ENCODE results near the gene SEMA7A.

Gene SEMA7A

DNA sequence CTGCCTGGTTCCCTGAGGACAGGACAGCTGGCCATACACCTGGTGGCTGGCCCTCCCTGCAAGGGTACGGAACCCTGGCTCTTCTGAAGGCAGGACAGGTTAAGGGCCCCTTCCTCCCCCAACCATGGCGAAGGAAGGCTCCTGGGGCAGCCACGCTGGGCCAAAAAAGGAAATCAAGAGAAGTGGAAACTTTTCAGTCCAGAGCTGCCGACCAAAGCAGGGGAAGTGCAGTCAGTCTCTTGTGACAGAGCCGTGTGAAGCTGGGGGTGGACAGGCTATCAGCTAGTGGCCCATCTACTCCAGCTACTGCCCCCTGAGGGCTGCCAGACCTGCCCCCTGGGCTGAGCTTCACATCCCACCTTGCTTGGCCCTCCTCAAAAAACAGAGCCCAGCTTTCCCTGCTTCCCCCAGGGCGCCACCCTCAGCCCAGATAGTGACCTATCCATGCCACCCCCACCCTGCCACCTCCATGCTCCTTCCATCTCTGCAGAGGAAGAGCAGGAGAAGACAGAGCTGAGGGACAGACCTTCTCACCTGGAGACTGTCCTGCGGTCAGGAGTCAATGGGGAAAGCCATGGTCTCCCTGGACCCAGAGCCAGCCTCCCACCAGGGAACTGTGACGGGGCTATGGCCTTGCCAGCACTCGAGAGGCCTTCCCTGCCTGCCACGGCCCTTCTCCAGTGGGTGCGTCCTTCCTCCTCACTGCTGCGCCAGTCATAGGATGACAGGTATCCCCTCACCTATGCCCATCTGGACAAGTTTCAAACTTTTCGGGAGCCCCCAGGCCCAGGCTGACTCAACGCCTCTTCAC, 4.6 kb downstream of the SEMA7A start:
- H3K4me3 Mint-ChIP-seq, result peak overlapping the region; percentile 95
- peaks cover 76% of the 10 kb centered on the region for H3K4me1 Mint-ChIP-seq (ENCODE audit: low read depth)
- no peaks in the 10 kb centered on the region for H3K9me3 Mint-ChIP-seq
- no peak for DNase-seq
- H3K27ac Mint-ChIP-seq, result peak overlapping the region; percentile 90
- H3K36me3 Mint-ChIP-seq (ENCODE audit: low read depth), result peaks cover 87% of the 10 kb centered on the region
- H3K27me3 Mint-ChIP-seq, result no peaks in the 10 kb centered on the region

- Mint-ChIP-seq H3K4me3 (peak overlapping the region; percentile 95), H3K36me3 (ENCODE audit: low read depth) (peaks cover 95% of the 10 kb centered on the region), H3K27ac (peak overlapping the region; percentile 90), H3K27me3 (no peaks in the 10 kb centered on the region), H3K9me3 (no peaks in the 10 kb centered on the region), H3K4me1 (ENCODE audit: low read depth) (peaks cover 81% of the 10 kb centered on the region)
- DNase-seq, result no peak
Measured at GRCh38 chr15:74428442-74428787, 5.3 kb downstream of the SEMA7A start.

DNA sequence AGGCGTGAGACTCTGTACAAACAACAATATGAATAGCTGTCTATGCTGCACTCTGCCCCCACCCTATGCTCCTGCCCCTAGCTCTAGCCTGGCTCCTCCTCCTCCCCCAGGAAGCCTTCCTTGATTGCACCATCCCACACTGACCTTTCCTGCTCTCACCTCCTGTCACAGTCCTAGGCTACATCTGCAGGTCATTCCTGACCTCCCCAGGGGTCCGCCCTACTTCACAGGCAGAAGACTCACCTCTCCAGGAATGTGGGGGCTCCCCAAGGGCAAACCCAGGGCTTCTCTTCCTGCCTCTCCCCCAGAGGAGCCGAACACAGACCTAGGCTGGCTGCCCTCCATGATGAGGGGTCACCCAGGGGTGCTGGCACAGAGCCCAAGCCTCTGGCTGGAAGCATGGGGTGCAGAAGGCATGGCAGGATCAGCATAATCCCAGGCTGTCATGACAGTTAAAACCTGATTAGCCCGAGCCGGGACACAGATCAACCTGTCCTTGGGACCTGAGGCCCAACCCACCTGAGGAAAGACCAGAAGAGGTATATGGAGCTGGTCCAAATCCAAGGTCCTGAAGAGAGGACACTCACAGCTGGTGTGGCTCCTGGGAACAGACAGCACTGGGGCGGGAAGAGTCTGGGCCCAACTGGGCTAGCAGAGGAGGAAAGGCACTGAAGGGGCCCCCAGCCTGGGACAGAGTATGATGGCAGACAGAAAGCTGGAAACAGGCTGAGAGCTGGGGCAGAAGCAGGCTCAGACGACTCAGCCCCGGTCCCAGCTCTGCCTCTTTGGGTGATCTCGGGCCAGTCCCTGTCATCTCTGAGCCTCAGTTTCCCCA, 5.9 kb downstream of the SEMA7A start:
- no peak for DNase-seq
- Mint-ChIP-seq H3K27me3 (no peaks in the 10 kb centered on the region), H3K4me3 (peak overlapping the region; percentile 95), H3K9me3 (no peaks in the 10 kb centered on the region), H3K4me1 (ENCODE audit: low read depth) (peaks cover 87% of the 10 kb centered on the region), H3K27ac (peak overlapping the region; percentile 90), H3K36me3 (ENCODE audit: low read depth) (peaks cover 99% of the 10 kb centered on the region)

DNA sequence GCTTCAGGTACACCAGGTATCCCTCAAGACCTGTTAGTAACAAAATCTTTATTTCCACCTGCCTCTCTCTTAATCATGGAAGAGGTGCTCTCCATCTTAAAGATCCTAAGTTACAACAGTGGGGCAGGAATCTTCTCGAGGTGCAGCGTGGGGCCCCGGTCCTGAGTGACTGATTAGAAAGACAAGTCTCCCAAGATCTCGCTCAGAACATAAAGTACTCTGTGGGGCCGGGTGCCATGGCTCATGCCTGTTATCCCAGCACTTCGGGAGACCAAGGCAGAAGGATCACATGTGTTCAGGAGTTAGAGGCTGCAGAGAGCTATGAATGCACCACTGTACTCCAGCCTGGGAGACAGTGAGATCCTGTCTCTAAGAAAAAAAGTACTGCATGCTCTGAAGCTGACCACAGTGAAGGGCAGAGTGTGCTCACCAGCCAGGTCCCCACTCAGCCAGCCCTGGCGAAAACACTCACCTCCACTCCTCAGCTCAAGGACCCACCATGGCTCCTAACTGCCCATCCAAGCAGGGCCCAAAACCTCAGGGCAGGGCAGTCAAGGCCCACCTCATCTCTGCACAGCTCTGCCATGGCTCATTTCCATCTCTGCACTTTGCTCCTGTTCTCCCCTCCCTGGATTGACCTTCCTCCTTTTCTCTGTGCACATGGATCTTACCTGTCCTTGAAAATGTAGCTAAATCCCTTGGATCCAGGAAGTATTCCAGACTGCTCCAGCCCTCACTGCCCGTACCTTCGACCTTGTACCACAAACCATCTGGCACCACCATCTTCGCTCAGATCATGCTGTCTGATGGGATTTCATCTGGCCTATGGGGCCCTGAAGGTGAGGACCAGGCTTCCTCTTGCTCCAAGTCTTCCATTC, 7.1 kb downstream of the SEMA7A start:
- Mint-ChIP-seq H3K4me1 (ENCODE audit: low read depth) (peaks cover 96% of the 10 kb centered on the region), H3K4me3 (peak overlapping the region; percentile 18), H3K9me3 (no peaks in the 10 kb centered on the region), H3K27me3 (no peaks in the 10 kb centered on the region), H3K36me3 (ENCODE audit: low read depth) (peaks cover 97% of the 10 kb centered on the region), H3K27ac (peak overlapping the region; percentile 90)
- no peak for DNase-seq

DNA sequence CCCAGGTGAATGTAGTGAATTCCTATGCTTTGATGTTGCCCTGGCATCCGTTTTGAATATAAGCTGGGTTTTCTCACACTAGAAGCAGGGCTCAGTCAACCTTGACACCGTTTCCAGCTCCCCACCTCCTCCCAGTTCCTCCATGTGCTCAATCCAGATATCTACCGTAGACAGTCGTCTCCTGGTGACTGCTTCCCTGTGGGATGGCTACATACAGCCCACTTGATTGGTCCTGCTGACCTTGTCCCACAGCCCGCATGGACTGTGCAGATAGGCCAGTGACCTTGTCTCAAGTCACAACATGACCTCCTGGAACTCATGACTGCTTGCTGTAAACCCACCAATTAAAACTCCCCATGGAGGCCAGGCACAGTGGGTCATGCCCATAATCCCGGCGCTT, 8.1 kb downstream of the SEMA7A start:
- H3K27me3 Mint-ChIP-seq, result no peaks in the 10 kb centered on the region
- H3K36me3 Mint-ChIP-seq (ENCODE audit: low read depth), result peaks cover 97% of the 10 kb centered on the region
- H3K4me3 Mint-ChIP-seq, result no peak overlapping the region
- H3K9me3 Mint-ChIP-seq, result no peaks in the 10 kb centered on the region
- no peak for DNase-seq
- H3K4me1 Mint-ChIP-seq (ENCODE audit: low read depth), result peaks cover 96% of the 10 kb centered on the region
- H3K27ac Mint-ChIP-seq, result peak overlapping the region; percentile 90

- Mint-ChIP-seq H3K9me3 (no peaks in the 10 kb centered on the region), H3K27ac (peak overlapping the region; percentile 90), H3K4me3 (no peak overlapping the region), H3K4me1 (ENCODE audit: low read depth) (peaks cover 96% of the 10 kb centered on the region), H3K36me3 (ENCODE audit: low read depth) (peaks cover 97% of the 10 kb centered on the region), H3K27me3 (no peaks in the 10 kb centered on the region)
- DNase-seq, result no peak
Measured at GRCh38 chr15:74424901-74425528, 8.7 kb downstream of the SEMA7A start.

- H3K9me3 Mint-ChIP-seq, result no peaks in the 10 kb centered on the region
- no peak overlapping the region for H3K4me3 Mint-ChIP-seq
- no peaks in the 10 kb centered on the region for H3K27me3 Mint-ChIP-seq
- H3K27ac Mint-ChIP-seq, result peak overlapping the region; percentile 90
- DNase-seq, result no peak
- peaks cover 94% of the 10 kb centered on the region for H3K36me3 Mint-ChIP-seq (ENCODE audit: low read depth)
- H3K4me1 Mint-ChIP-seq (ENCODE audit: low read depth), result peaks cover 90% of the 10 kb centered on the region
Measured at GRCh38 chr15:74423431-74424257, 10.1 kb downstream of the SEMA7A start.

- H3K4me1 Mint-ChIP-seq (ENCODE audit: low read depth), result peaks cover 88% of the 10 kb centered on the region
- H3K9me3 Mint-ChIP-seq, result no peaks in the 10 kb centered on the region
- peak overlapping the region; percentile 90 for H3K27ac Mint-ChIP-seq
- peaks cover 94% of the 10 kb centered on the region for H3K36me3 Mint-ChIP-seq (ENCODE audit: low read depth)
- DNase-seq, result no peak
- no peaks in the 10 kb centered on the region for H3K27me3 Mint-ChIP-seq
- no peak overlapping the region for H3K4me3 Mint-ChIP-seq
Measured at GRCh38 chr15:74422652-74423430, 10.9 kb downstream of the SEMA7A start.

DNA sequence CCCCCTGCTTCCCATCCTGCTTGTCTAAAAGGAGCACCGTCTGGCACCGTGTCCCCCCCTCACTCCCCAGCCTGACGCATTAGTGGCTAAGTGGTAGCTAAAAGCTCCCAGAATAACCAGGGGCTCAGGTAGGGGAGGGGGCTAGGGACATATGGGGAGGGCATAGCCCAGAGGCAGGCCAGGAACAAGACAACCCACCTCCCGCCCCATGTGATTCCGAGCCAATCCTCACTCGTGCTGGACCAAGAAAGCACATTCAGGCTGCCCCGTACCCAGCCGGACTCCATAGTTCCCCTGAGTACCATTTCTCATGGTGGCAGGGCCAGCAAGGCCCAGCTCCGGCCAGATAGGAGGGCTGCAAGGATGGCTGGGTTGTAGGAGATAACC, 11.5 kb downstream of the SEMA7A start:
- peak overlapping the region; percentile 90 for H3K27ac Mint-ChIP-seq
- H3K36me3 Mint-ChIP-seq (ENCODE audit: low read depth), result peaks cover 94% of the 10 kb centered on the region

DNA sequence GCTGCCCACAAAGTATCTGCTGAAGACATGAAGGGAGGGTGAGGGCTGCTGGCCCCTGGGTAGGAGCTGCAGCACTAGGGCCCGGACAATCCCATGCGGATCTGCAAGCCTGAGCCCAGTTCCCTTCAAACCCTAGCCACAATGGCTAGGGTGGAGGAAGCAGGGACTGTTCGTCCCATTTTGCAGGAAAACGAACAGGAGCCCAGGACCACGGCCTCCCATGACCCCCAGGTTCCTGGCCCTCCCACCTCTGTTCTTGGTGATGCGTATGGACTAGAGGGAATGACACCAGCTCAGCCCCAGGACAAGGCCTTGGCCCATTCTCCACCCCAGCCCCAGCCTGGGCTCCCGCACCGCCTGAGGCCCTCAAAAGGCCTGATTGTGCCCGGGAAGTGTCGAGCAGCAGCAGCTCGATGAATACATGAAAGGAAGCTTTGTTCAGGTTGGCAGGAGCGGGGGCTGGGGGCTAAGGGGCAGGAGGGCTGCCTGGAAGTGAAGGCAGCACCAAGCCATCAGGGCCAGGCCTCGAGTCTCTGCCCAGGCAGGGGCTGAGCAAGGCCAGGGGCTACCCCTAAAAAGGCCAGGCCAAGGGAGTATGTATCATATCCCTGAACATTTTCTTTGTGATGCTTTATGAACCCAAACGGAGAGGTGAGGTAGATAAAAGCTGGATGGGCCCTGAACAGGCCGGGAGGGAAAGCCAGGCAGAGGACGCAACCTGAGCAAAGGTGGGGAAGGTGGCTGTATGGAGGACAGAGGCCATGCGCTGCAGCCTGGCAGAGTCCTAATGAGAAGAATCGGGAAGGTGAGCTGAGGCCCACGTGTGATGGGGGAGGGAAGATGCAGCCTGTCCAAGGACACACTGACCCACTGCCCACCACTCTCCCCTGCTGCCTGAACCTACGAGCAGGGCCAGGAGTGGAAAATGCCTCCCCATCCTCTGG, 12.2 kb downstream of the SEMA7A start:
- Mint-ChIP-seq H3K27me3 (no peaks in the 10 kb centered on the region), H3K9me3 (no peaks in the 10 kb centered on the region), H3K4me1 (ENCODE audit: low read depth) (peaks cover 86% of the 10 kb centered on the region), H3K36me3 (ENCODE audit: low read depth) (peaks cover 94% of the 10 kb centered on the region), H3K27ac (peak overlapping the region; percentile 88), H3K4me3 (no peak overlapping the region)
- DNase-seq, result no peak

More for the DNA sequence above, 11.5 kb downstream of the SEMA7A start:
- no peak overlapping the region for H3K4me3 Mint-ChIP-seq
- H3K27me3 Mint-ChIP-seq, result no peaks in the 10 kb centered on the region
- H3K4me1 Mint-ChIP-seq (ENCODE audit: low read depth), result peaks cover 89% of the 10 kb centered on the region
- DNase-seq, result no peak
- H3K9me3 Mint-ChIP-seq, result no peaks in the 10 kb centered on the region

GRCh38 chr15:74420193-74420905, 13.4 kb downstream of the SEMA7A start:
- Mint-ChIP-seq H3K9me3 (no peaks in the 10 kb centered on the region), H3K36me3 (ENCODE audit: low read depth) (peaks cover 94% of the 10 kb centered on the region), H3K27me3 (no peaks in the 10 kb centered on the region), H3K4me1 (ENCODE audit: low read depth) (peaks cover 84% of the 10 kb centered on the region), H3K4me3 (peak overlapping the region; percentile 15), H3K27ac (peak overlapping the region; percentile 88)
- DNase-seq, result no peak

All from activated T-cell treated with anti-CD3 and anti-CD28 coated beads, Interleukin-2, amount 50 U/mL, for 24 hours (primary cell).